ENCODE results near the gene ZNF618.

- TF ChIP-seq CTCF (IDR thresholded peaks at IDR 0.05) (no peak), POLR2A (IDR thresholded peaks at IDR 0.05) (no peak)
These were observed 46.1 kb downstream of the ZNF618 start for GRCh38 chr9:113922160-113922559.
